ENCODE data around the gene MRPS16. TPM values are rescaled to one million over a fixed set of nuclear protein-coding genes. Genes with fewer than 3 reads are reported as not detected.

MRPS16 gene
- total and polyA plus RNA-seq, 7 experiments from 2014 or later = 29.6 to 104 (median 53.5) TPM

GRCh38 chr10:73207883-73208282 is 44.6 kb downstream of the MRPS16 start:
- Histone ChIP-seq H3K4me1 (ENCODE audit: control insufficient read depth in 2 of 2, insufficient read depth in 2 of 2, low read length in 2 of 2) (no peaks in the 10 kb centered on the region), H3K4me3 (ENCODE audit: low read length) (no peak overlapping the region), H3K9me3 (ENCODE audit: control insufficient read depth in 2 of 3, low read length in 3 of 3) (no peaks in the 10 kb centered on the region), H3K27me3 (ENCODE audit: control insufficient read depth in 2 of 2, insufficient read depth in 2 of 2, low read length in 2 of 2) (no peaks in the 10 kb centered on the region), H3K36me3 (ENCODE audit: control insufficient read depth in 2 of 3, insufficient read depth in 3 of 3, low read length in 3 of 3) (peaks cover 0 to 11% (median 0%) of the 10 kb centered on the region in 3 experiments), H3K27ac (ENCODE audit: low read depth, low read length) (no peak overlapping the region)
- no peak for ATAC-seq
- DNase-seq = no peak
- Mint-ChIP-seq H3K36me3 (peaks cover 4 to 35% (median 16%) of the 10 kb centered on the region in 5 donors), H3K4me1 (peaks cover 0 to 2% (median 0%) of the 10 kb centered on the region in 7 donors), H3K4me3 (no peak overlapping the region), H3K27me3 (no peaks in the 10 kb centered on the region), H3K27ac (no peak overlapping the region), H3K9me3 (peaks cover 0 to 7% (median 0%) of the 10 kb centered on the region in 11 donors)
- intact Hi-C loops (cut with micrococcal nuclease) = no loop called here
- ChIA-PET POLR2A (interaction anchor here (1.0 kb wide), 1 partner anchor 39 kb away, joined by 3 read pairs; the partner anchor contains the start of gene DNAJC9), CTCF (interaction anchor here (1.2 kb wide), 1 partner anchor 9 kb away, joined by 3 read pairs; no protein-coding TSS in a partner anchor)

- POLR2A ChIA-PET = no interaction called here
- ATAC-seq = no peak
- peaks cover 0 to 7% (median 0%) of the 10 kb centered on the region in 11 donors for H3K9me3 Mint-ChIP-seq
Measured at GRCh38 chr10:73206385-73206784, 46.1 kb downstream of the MRPS16 start.

GRCh38 chr10:73205890-73206289 is 46.6 kb downstream of the MRPS16 start:
- Mint-ChIP-seq H3K36me3 (peaks cover 4 to 31% (median 12%) of the 10 kb centered on the region in 5 donors), H3K9me3 (peaks cover 0 to 7% (median 0%) of the 10 kb centered on the region in 11 donors), H3K27ac (no peak overlapping the region), H3K4me1 (peaks cover 0 to 2% (median 0%) of the 10 kb centered on the region in 7 donors), H3K4me3 (no peak overlapping the region), H3K27me3 (no peaks in the 10 kb centered on the region)
- CTCF ChIA-PET = no interaction called here
- H3K27me3 ChIP-seq (ENCODE audit: control insufficient read depth in 2 of 2, insufficient read depth in 2 of 2, low read length in 2 of 2) = no peaks in the 10 kb centered on the region
- ATAC-seq = no peak
- intact Hi-C loops (cut with micrococcal nuclease) = no loop called here
- no peak for DNase-seq
- no peaks in the 10 kb centered on the region for H3K4me1 ChIP-seq (ENCODE audit: control insufficient read depth in 2 of 2, insufficient read depth in 2 of 2, low read length in 2 of 2)
- no peak overlapping the region for H3K4me3 ChIP-seq (ENCODE audit: low read length)
- H3K27ac ChIP-seq (ENCODE audit: low read depth, low read length) = no peak overlapping the region
- no peaks in the 10 kb centered on the region for H3K9me3 ChIP-seq (ENCODE audit: control insufficient read depth in 2 of 3, low read length in 3 of 3)
- peaks cover 0 to 11% (median 0%) of the 10 kb centered on the region in 3 experiments for H3K36me3 ChIP-seq (ENCODE audit: control insufficient read depth in 2 of 3, insufficient read depth in 3 of 3, low read length in 3 of 3)
- POLR2A ChIA-PET = no interaction called here

More at GRCh38 chr10:73206385-73206784, 46.1 kb downstream of the MRPS16 start:
- CTCF ChIA-PET = no interaction called here
- Mint-ChIP-seq H3K4me3 (no peak overlapping the region), H3K4me1 (peaks cover 0 to 2% (median 0%) of the 10 kb centered on the region in 7 donors), H3K36me3 (peaks cover 4 to 31% (median 12%) of the 10 kb centered on the region in 5 donors), H3K27me3 (no peaks in the 10 kb centered on the region), H3K27ac (no peak overlapping the region)
- Histone ChIP-seq H3K4me1 (ENCODE audit: control insufficient read depth in 2 of 2, insufficient read depth in 2 of 2, low read length in 2 of 2) (no peaks in the 10 kb centered on the region), H3K36me3 (ENCODE audit: control insufficient read depth in 2 of 3, insufficient read depth in 3 of 3, low read length in 3 of 3) (peaks cover 0 to 11% (median 0%) of the 10 kb centered on the region in 3 experiments), H3K27ac (ENCODE audit: low read depth, low read length) (no peak overlapping the region), H3K4me3 (ENCODE audit: low read length) (no peak overlapping the region), H3K27me3 (ENCODE audit: control insufficient read depth in 2 of 2, insufficient read depth in 2 of 2, low read length in 2 of 2) (no peaks in the 10 kb centered on the region), H3K9me3 (ENCODE audit: control insufficient read depth in 2 of 3, low read length in 3 of 3) (no peaks in the 10 kb centered on the region)
- intact Hi-C loops (cut with micrococcal nuclease) = no loop called here
- no peak for DNase-seq

DNA sequence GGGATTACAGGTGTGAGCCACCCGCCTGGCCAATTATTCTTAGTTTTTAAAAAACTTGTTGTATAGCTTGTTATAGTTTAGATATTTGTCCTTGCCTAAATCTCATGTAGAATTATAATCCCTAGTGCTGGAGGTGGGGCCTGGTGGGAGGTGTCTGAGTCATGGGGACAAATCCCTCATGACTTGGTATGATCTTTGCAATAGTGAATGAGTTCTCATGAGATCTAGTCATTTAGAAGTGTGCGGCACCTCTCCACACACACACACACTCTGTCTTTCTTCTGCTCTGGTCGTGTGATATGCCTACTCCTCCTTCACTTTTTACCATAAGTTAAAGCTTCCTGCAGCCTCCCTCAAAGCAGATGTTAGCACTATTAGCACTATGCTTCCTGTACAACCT is 47.4 kb downstream of the MRPS16 start:
- Mint-ChIP-seq H3K9me3 (peaks cover 0 to 7% (median 0%) of the 10 kb centered on the region in 11 donors), H3K27ac (no peak overlapping the region), H3K27me3 (no peaks in the 10 kb centered on the region), H3K4me3 (no peak overlapping the region), H3K4me1 (peaks cover 0 to 2% (median 0%) of the 10 kb centered on the region in 7 donors), H3K36me3 (peaks cover 4 to 36% (median 15%) of the 10 kb centered on the region in 5 donors)
- ChIA-PET POLR2A (no interaction called here), CTCF (interaction anchor here (0.6 to 0.7 kb wide), 2 partner anchors 22 to 518 kb away, joined by 4 read pairs; no protein-coding TSS in a partner anchor)
- Histone ChIP-seq H3K4me3 (ENCODE audit: low read length) (no peak overlapping the region), H3K27me3 (ENCODE audit: control insufficient read depth in 2 of 2, insufficient read depth in 2 of 2, low read length in 2 of 2) (no peaks in the 10 kb centered on the region), H3K27ac (ENCODE audit: low read depth, low read length) (no peak overlapping the region), H3K9me3 (ENCODE audit: control insufficient read depth in 2 of 3, low read length in 3 of 3) (no peaks in the 10 kb centered on the region), H3K4me1 (ENCODE audit: control insufficient read depth in 2 of 2, insufficient read depth in 2 of 2, low read length in 2 of 2) (no peaks in the 10 kb centered on the region), H3K36me3 (ENCODE audit: control insufficient read depth in 2 of 3, insufficient read depth in 3 of 3, low read length in 3 of 3) (peaks cover 0 to 5% (median 0%) of the 10 kb centered on the region in 3 experiments)
- no peak for DNase-seq
- no peak for ATAC-seq
- intact Hi-C loops (cut with micrococcal nuclease) = no loop called here

Other genes with a start within 250 kb of the MRPS16 start
- gene P4HA1, start 155.8 kb downstream of the MRPS16 start, total RNA-seq = 10 to 100 TPM; 10.5 to 74.7 (median 14.7) TPM
- 10 to 100 TPM; 13.4 to 16.8 TPM for gene P4HA1, start 155.8 kb downstream of the MRPS16 start, polyA plus RNA-seq
- gene NUDT13, start 142.2 kb downstream of the MRPS16 start, total RNA-seq = 1 to 10 TPM; 1.2 to 3.5 (median 1.5) TPM
- 1 to 10 TPM; 1.3 to 1.5 TPM for gene NUDT13, start 142.2 kb downstream of the MRPS16 start, polyA plus RNA-seq
- 10 to 100 TPM; 30.2 to 42.7 (median 33.1) TPM for gene ECD, start 84.6 kb downstream of the MRPS16 start, total RNA-seq
- 10 to 100 TPM; 31.9 to 33.1 TPM for gene ECD, start 84.6 kb downstream of the MRPS16 start, polyA plus RNA-seq
- gene FAM149B1, start 84.5 kb downstream of the MRPS16 start, total RNA-seq = 10 to 100 TPM; 13.7 to 21.0 (median 16.3) TPM
- 1 to 10 TPM; 4.6 to 5.1 TPM for gene FAM149B1, start 84.5 kb downstream of the MRPS16 start, polyA plus RNA-seq
- 10 to 100 TPM; 14.5 to 47.7 (median 26.8) TPM for gene DNAJC9, start 5.4 kb downstream of the MRPS16 start, total RNA-seq
- 10 to 100 TPM; 31.2 to 33.8 TPM for gene DNAJC9, start 5.4 kb downstream of the MRPS16 start, polyA plus RNA-seq
- 1 to 10 TPM in 4 of 5 experiments, under 1 TPM in 1; 0.80 to 5.4 (median 4.6) TPM for gene CFAP70, start 106.2 kb upstream of the MRPS16 start, total RNA-seq
- under 1 TPM; 0.66 to 0.69 TPM for gene CFAP70, start 106.2 kb upstream of the MRPS16 start, polyA plus RNA-seq
- gene ANXA7, start 161.4 kb upstream of the MRPS16 start, total RNA-seq = 100 to 1,000 TPM in 1 of 5 experiments, 10 to 100 TPM in 4; 74.8 to 118 (median 97.3) TPM
- 100 to 1,000 TPM; 187 to 205 TPM for gene ANXA7, start 161.4 kb upstream of the MRPS16 start, polyA plus RNA-seq
- gene MSS51, start 180.9 kb upstream of the MRPS16 start, total RNA-seq = 1 to 10 TPM; 3.2 to 4.9 (median 3.7) TPM
- under 1 TPM; 0.18 TPM for gene MSS51, start 180.9 kb upstream of the MRPS16 start, polyA plus RNA-seq
- 10 to 100 TPM; 25.7 to 44.5 (median 41.4) TPM for gene PPP3CB, start 243.4 kb upstream of the MRPS16 start, total RNA-seq
- gene PPP3CB, start 243.4 kb upstream of the MRPS16 start, polyA plus RNA-seq = 1 to 10 TPM; 6.2 to 6.3 TPM